GM15510 (cell line): ENCODE data around the gene COPG2.

Experiments
- POLR2A ChIP-seq: IDR thresholded peaks from 3 replicates; pipeline ENCODE4 v1.6.1; 2011; ENCODE audit warnings: borderline replicate concordance; ENCODE audit not compliant: insufficient read length; ENCODE audit errors: extremely low read depth

The COPG2 gene

DNA sequence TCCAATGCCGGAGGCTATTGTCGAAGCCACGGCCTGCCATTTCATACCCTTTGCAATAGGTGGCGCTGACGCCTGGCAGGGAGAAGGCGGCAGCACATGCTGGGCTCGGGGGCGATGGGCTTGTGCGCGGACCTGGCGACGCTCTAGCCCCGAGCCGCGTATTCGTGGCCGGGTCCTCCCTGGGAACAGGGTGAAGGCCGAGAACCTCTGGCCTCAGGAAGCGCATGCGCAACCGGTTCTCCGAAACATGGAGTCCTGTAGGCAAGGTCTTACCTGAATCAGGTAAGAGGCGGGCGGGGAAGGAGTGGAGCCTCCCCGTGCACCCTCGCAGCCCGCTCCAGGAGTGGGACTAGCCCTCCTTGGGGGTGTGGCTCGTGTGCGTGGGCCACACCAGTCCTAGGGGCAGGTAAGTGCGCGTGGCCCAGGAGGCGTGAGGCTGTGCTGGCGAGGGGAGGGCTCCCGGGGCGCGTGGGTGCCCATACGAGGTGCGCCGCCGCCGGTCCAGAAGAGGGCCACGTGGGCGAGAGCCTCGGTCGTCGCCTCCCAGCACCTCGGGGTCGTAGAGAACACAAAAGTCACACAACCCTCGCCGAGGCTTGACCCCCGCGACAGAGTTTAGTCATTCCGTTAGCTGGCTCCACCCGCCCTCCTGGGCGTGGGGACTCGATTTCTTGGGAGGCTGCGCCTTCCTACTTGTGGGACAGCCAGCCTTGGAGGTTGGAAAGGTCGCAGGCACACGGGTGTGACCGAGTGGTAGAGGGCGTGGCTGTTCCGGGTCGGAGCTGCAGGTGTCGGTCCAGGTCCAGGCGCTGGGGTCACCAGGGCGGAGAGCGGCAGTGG is 182.2 kb downstream of the COPG2 start:
- peak; percentile 30 for TF ChIP-seq POLR2A

- no peak for TF ChIP-seq POLR2A
Measured at GRCh38 chr7:130485734-130486113, 182.8 kb downstream of the COPG2 start.

DNA sequence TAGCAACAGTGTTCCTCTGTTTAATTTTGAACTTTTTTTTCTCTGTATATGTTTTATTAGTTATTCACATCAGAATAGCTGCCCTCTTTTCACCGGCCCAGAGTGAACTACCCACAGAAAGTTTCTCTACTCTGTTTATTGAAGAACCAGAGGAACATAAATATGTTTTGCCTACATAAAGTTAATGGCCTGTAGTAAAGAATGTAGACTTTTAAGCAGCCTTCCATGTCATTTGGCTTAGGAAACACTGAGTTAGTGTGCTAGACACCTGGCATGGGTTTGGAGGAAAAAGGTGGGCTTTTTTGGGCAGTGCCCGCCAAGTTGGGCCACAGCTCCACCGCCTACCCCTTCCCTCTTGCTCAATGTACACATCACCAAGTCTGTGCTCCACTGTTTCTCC is 185.5 kb downstream of the COPG2 start:
- no peak for TF ChIP-seq POLR2A

DNA sequence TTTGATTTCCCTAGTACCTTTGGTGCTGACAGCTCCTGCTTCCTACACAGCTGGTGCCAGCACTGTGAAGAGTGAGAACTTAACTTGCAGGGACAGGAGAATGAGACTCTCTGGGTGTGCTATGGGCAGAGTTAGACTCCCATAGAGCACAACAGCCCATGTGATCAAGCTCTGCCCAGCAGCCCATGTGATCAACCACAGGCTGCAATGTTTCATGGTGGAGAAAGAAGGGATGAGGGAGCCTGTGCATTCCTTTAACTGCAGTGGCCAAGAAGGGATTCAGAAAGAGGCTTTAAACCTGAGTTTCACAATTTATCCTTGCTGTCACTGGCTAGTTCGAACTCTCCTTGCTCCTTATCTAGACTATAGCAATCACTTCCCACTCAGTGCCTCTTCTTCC is 186.7 kb downstream of the COPG2 start:
- no peak for TF ChIP-seq POLR2A

DNA sequence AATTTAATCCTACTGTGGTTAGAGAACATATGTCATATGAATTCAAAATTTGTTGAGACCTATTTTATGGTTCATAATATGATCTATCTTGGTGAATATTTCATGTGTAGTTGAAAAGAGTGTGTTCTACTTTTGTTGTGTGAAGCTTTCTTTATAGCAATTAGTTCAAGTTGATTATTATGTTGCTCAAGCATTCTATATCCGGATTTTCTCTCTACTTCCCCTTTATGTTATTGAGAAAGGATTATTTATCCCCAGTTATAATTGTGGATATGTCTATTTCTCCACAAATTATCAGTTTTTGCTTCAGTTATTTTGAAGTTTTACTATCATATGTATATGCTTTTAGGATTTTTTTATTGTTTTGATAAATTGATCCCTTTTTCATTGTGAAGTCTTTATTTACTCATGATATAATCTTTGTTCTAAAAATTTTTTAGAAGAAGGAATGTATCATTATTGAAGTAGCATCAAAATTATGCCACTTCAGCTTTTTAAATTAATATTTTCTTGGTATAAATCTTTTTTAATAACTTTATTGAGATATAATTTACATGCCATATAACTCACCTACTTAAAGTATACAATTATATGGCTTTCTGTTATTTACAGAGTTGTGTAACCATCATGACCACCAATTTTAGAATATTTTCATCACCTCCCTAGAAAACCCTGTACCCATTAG is 188.7 kb downstream of the COPG2 start:
- TF ChIP-seq POLR2A = no peak

DNA sequence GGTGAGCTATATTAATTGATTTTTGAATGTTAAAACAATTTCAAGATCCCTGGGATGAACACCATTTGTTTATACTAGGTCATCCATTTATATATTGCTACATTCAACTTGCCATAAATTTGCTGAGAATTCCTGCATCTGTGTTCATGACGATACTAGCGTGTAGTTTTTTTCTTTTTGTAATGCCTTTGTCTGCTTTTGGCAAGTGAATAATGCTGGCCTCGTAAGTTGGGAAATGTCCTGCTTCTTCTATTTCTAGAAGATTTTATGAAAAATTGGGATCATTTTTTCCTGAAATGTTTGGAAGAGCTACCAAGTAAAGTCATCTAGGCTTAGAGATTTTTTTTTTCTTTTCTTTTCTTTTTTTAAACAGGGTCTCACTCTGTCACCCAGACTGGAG is 189.6 kb downstream of the COPG2 start:
- no peak for TF ChIP-seq POLR2A

GRCh38 chr7:130476297-130477150 is 192.0 kb downstream of the COPG2 start:
- TF ChIP-seq POLR2A = no peak

- no peak for TF ChIP-seq POLR2A
Measured at GRCh38 chr7:130475776-130476175, 192.8 kb downstream of the COPG2 start.

- TF ChIP-seq POLR2A = no peak
Measured at GRCh38 chr7:130473876-130474275, 194.7 kb downstream of the COPG2 start.

- no peak for TF ChIP-seq POLR2A
Measured at GRCh38 chr7:130473289-130473688, 195.3 kb downstream of the COPG2 start.

DNA sequence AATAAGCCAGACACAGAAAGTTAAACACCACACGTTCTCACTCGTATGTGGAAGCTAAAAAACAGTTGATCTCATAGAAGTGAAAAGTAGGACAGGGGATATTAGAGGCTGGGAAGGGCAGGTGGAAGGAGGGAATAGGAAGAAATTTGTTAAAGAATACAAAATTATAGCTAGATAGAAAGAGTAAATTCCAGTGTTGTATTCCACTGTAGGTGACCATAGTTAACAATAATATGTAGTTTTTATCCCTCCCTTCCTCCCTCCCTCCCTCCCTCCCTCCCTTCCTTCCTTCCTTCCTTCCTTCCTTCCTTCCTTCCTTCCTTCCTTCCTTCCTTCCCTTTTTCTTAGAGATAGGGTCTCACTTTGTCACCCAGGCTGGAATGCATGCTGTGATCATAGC is 196.6 kb downstream of the COPG2 start:
- TF ChIP-seq POLR2A = no peak

DNA sequence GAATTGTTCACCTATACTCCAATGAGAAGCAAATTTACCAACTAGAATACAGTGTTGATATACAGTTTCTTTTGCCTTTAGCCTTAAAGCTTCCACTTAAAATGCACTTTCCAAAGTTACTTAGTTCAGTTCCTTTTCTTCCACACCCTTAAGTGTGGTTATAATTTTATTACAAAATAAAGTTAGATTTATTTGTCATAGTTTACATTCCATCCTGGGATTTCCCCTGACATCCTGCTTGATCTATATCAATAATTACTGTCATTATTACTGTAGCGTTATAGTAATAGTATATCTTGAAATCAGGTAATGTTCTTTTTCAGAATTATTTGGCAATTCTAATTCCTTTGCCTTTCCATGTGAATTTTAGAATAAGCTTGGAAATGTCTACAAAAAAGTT is 199.9 kb downstream of the COPG2 start:
- no peak for TF ChIP-seq POLR2A

DNA sequence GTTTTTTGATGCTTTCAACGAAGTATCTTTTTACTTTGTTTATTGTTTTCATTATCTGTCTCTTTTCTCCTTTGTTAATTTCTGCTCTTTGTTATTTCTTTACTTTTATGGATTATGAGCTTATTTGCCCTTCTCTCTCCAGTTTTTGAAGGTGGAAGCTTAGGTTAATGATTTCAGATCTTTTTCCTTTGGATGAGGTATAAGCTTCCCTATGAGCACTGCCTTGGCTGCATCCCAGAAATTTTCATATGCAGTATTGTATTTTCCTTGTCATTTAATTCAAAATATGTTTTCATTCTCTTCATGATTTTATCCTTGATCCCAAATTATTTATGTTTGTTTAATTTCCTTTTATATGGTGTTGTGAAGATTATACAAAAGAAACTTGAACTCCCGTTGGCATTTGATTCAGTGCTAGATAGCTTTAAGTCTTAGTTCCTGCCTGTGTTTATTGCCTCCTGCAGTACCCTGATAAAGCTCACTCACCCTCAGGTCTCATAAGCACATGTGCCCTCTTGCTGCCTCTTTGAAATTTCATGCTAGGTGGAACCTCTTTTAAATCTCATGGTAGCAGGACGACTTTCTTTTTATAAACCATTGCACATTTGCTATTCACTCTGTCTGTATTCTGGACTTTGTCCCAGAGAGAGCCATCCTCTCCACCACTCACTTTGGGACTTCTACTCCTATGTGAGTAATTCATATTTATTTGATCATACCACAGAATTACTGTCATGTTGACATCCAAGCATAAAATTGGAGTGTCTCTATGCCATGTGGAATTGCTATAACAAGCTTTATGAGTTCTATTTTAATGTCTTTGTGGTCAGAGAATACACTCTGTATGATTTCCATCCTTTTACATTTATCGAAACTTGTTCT is 204.8 kb downstream of the COPG2 start:
- no peak for TF ChIP-seq POLR2A

- no peak for TF ChIP-seq POLR2A
Measured at GRCh38 chr7:130461272-130461671, 207.3 kb downstream of the COPG2 start.
